Measurements from ENCODE around the gene MRPL43.

MRPL43 gene

GRCh38 chr10:100998183-100998990 is 11.1 kb upstream of the MRPL43 start:
- Mint-ChIP-seq H3K27me3 (ENCODE audit: low read depth) (no peaks in the 10 kb centered on the region), H3K4me3 (peak overlapping the region; percentile 85 to 96 (median 95)), H3K27ac (peak overlapping the region; percentile 98 to 99 (median 99))

GRCh38 chr10:100997360-100998182 is 10.3 kb upstream of the MRPL43 start:
- H3K36me3 Mint-ChIP-seq (ENCODE audit: low read depth), result peaks cover 9% of the 10 kb centered on the region
- H3K27ac Mint-ChIP-seq, result peak overlapping the region; percentile 98 to 99 (median 99)
- H3K4me3 Mint-ChIP-seq, result peak overlapping the region; percentile 85 to 96 (median 95)
- H3K9me3 Mint-ChIP-seq, result no peaks in the 10 kb centered on the region
- no peaks in the 10 kb centered on the region for H3K27me3 Mint-ChIP-seq (ENCODE audit: low read depth)
- TF ChIP-seq CTCF (IDR thresholded peaks at IDR 0.05; ENCODE audit: unreplicated experiment in 3 of 3), result peak; percentile 80 to 92 (median 90)
- H3K4me1 Mint-ChIP-seq, result peaks cover 37% of the 10 kb centered on the region

More at GRCh38 chr10:100998183-100998990, 11.1 kb upstream of the MRPL43 start:
- Mint-ChIP-seq H3K4me1 (peaks cover 44% of the 10 kb centered on the region), H3K9me3 (no peaks in the 10 kb centered on the region), H3K36me3 (ENCODE audit: low read depth) (peaks cover 9% of the 10 kb centered on the region)
- TF ChIP-seq CTCF (IDR thresholded peaks at IDR 0.05; ENCODE audit: unreplicated experiment in 3 of 3), result no peak

GRCh38 chr10:100996678-100997359 is 9.5 kb upstream of the MRPL43 start:
- Mint-ChIP-seq H3K27me3 (ENCODE audit: low read depth) (no peaks in the 10 kb centered on the region), H3K9me3 (no peaks in the 10 kb centered on the region), H3K4me3 (peak overlapping the region; percentile 85 to 96 (median 95)), H3K4me1 (peaks cover 37% of the 10 kb centered on the region), H3K27ac (peak overlapping the region; percentile 88 to 99 (median 98)), H3K36me3 (ENCODE audit: low read depth) (peaks cover 9% of the 10 kb centered on the region)
- TF ChIP-seq CTCF (IDR thresholded peaks at IDR 0.05; ENCODE audit: unreplicated experiment in 3 of 3), result no peak

- TF ChIP-seq CTCF (IDR thresholded peaks at IDR 0.05; ENCODE audit: unreplicated experiment in 3 of 3), result no peak
- Mint-ChIP-seq H3K9me3 (no peaks in the 10 kb centered on the region), H3K4me3 (peak overlapping the region; percentile 82 to 96 (median 85)), H3K27me3 (ENCODE audit: low read depth) (no peaks in the 10 kb centered on the region), H3K4me1 (peaks cover 35% of the 10 kb centered on the region), H3K36me3 (ENCODE audit: low read depth) (peaks cover 23% of the 10 kb centered on the region), H3K27ac (peak overlapping the region; percentile 84 to 99 (median 98))
These were observed 7.9 kb upstream of the MRPL43 start for GRCh38 chr10:100995181-100995580.

GRCh38 chr10:100993986-100994708 is 6.8 kb upstream of the MRPL43 start:
- Mint-ChIP-seq H3K9me3 (no peaks in the 10 kb centered on the region), H3K27me3 (ENCODE audit: low read depth) (no peaks in the 10 kb centered on the region), H3K27ac (peak overlapping the region; percentile 84 to 99 (median 98)), H3K36me3 (ENCODE audit: low read depth) (peaks cover 23% of the 10 kb centered on the region), H3K4me3 (peak overlapping the region; percentile 52 to 96 (median 85)), H3K4me1 (peaks cover 36% of the 10 kb centered on the region)
- TF ChIP-seq CTCF (IDR thresholded peaks at IDR 0.05; ENCODE audit: unreplicated experiment in 3 of 3), result peak; percentile 71 to 81 (median 71)
